Parathyroid adenoma (tissue), 2 donors: ENCODE measurements around the gene RGS10.

Experiments
- H2AFZ ChIP-seq: fragments of 300-600 bp; sonication (generic); one replicate; pipeline ENCODE4 v1.7.0; 2017; ENCODE audit warnings: antibody characterized with exemption, mild to moderate bottlenecking
- H3K27ac ChIP-seq: fragments of 300-600 bp; sonication (generic); one replicate; pipeline ENCODE4 v1.7.0; 2017
- H3K27me3 ChIP-seq: fragments of 300-600 bp; sonication (generic); one replicate; pipeline ENCODE4 v1.7.0; 2017; ENCODE audit warnings: low read length; ENCODE audit not compliant: control insufficient read depth, insufficient read depth
- H3K36me3 ChIP-seq: fragments of 300-600 bp; sonication (generic); one replicate; pipeline ENCODE4 v1.7.0; 2017; ENCODE audit warnings: low read length; ENCODE audit not compliant: control insufficient read depth, insufficient read depth
- H3K4me1 ChIP-seq: fragments of 300-600 bp; sonication (generic); one replicate; pipeline ENCODE4 v1.7.0; 2017; ENCODE audit warnings: control low read depth
- H3K4me2 ChIP-seq: fragments of 300-600 bp; sonication (generic); one replicate; pipeline ENCODE4 v1.7.0; 2017; ENCODE audit warnings: low read length
- H3K4me3 ChIP-seq: fragments of 300-600 bp; sonication (generic); one replicate; pipeline ENCODE4 v1.7.0; 2017; ENCODE audit warnings: low read depth, low read length
- H3K79me2 ChIP-seq: fragments of 300-600 bp; sonication (generic); one replicate; pipeline ENCODE4 v1.7.0; 2017; ENCODE audit warnings: control low read depth
- H3K9ac ChIP-seq: fragments of 300-600 bp; sonication (generic); one replicate; pipeline ENCODE4 v1.7.0; 2017; ENCODE audit warnings: mild to moderate bottlenecking
- H3K9me3 ChIP-seq: fragments of 300-600 bp; sonication (generic); one replicate; pipeline ENCODE4 v1.7.0; 2017; ENCODE audit warnings: low read length; ENCODE audit not compliant: control insufficient read depth
- TF ChIP-seq, protein P1 (sequence below): fragments of 300-600 bp; sonication (generic); IDR thresholded peaks from one replicate; pipeline ENCODE4 v1.7.0; 2017; ENCODE audit warnings: antibody characterized with exemption, mild to moderate bottlenecking
- donor health status: primary hyperparathyroidism.

RGS10 gene

GRCh38 chr10:119539359-119539825, 3.1 kb downstream of the RGS10 start:
- no peak overlapping the region for H3K9ac ChIP-seq
- H3K4me3 ChIP-seq: no peak overlapping the region
- no peak overlapping the region for H2AFZ ChIP-seq
- H3K27me3 ChIP-seq: no peaks in the 10 kb centered on the region
- no peaks in the 10 kb centered on the region for H3K79me2 ChIP-seq
- no peaks in the 10 kb centered on the region for H3K36me3 ChIP-seq
- no peaks in the 10 kb centered on the region for H3K9me3 ChIP-seq
- no peak overlapping the region for H3K4me2 ChIP-seq
- H3K27ac ChIP-seq: no peak overlapping the region
- TF ChIP-seq, protein P1, sequence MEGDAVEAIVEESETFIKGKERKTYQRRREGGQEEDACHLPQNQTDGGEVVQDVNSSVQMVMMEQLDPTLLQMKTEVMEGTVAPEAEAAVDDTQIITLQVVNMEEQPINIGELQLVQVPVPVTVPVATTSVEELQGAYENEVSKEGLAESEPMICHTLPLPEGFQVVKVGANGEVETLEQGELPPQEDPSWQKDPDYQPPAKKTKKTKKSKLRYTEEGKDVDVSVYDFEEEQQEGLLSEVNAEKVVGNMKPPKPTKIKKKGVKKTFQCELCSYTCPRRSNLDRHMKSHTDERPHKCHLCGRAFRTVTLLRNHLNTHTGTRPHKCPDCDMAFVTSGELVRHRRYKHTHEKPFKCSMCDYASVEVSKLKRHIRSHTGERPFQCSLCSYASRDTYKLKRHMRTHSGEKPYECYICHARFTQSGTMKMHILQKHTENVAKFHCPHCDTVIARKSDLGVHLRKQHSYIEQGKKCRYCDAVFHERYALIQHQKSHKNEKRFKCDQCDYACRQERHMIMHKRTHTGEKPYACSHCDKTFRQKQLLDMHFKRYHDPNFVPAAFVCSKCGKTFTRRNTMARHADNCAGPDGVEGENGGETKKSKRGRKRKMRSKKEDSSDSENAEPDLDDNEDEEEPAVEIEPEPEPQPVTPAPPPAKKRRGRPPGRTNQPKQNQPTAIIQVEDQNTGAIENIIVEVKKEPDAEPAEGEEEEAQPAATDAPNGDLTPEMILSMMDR: no peak
- H3K4me1 ChIP-seq: peaks cover 3% of the 10 kb centered on the region

- Histone ChIP-seq H2AFZ (no peak overlapping the region), H3K4me3 (no peak overlapping the region), H3K27me3 (no peaks in the 10 kb centered on the region), H3K4me2 (no peak overlapping the region), H3K36me3 (no peaks in the 10 kb centered on the region), H3K9me3 (no peaks in the 10 kb centered on the region), H3K4me1 (peaks cover 3% of the 10 kb centered on the region), H3K9ac (no peak overlapping the region), H3K79me2 (no peaks in the 10 kb centered on the region), H3K27ac (no peak overlapping the region)
- TF ChIP-seq, protein P1: no peak
Measured at GRCh38 chr10:119538632-119539358, 3.7 kb downstream of the RGS10 start.

- H3K9me3 ChIP-seq: no peaks in the 10 kb centered on the region
- H3K4me1 ChIP-seq: no peaks in the 10 kb centered on the region
- H3K9ac ChIP-seq: no peak overlapping the region
- H3K27ac ChIP-seq: no peak overlapping the region
- H2AFZ ChIP-seq: no peak overlapping the region
- H3K27me3 ChIP-seq: no peaks in the 10 kb centered on the region
- no peak overlapping the region for H3K4me3 ChIP-seq
- H3K79me2 ChIP-seq: no peaks in the 10 kb centered on the region
- TF ChIP-seq, protein P1: no peak
- H3K36me3 ChIP-seq: no peaks in the 10 kb centered on the region
- H3K4me2 ChIP-seq: no peak overlapping the region
Measured at GRCh38 chr10:119537953-119538630, 4.4 kb downstream of the RGS10 start.

GRCh38 chr10:119536508-119537025, 6.0 kb downstream of the RGS10 start:
- Histone ChIP-seq H3K4me3 (no peak overlapping the region), H2AFZ (no peak overlapping the region), H3K27me3 (no peaks in the 10 kb centered on the region), H3K9me3 (no peaks in the 10 kb centered on the region), H3K27ac (no peak overlapping the region), H3K4me2 (no peak overlapping the region), H3K9ac (no peak overlapping the region), H3K79me2 (no peaks in the 10 kb centered on the region), H3K36me3 (no peaks in the 10 kb centered on the region), H3K4me1 (no peaks in the 10 kb centered on the region)
- TF ChIP-seq, protein P1: no peak
